ENCODE results near the gene TLCD3B.
A peak's percentile ranks its signal among the peaks of the same experiment; 100 is the strongest.
"Not testable (repeated sequence)": the region's sequence is repeated elsewhere in the genome, so short reads cannot be mapped to it uniquely, and the experiment has no call there.

The TLCD3B gene

GRCh38 chr16:30060836-30061554 lies 29.9 kb upstream of the TLCD3B start:
- no peak for DNase-seq

DNA sequence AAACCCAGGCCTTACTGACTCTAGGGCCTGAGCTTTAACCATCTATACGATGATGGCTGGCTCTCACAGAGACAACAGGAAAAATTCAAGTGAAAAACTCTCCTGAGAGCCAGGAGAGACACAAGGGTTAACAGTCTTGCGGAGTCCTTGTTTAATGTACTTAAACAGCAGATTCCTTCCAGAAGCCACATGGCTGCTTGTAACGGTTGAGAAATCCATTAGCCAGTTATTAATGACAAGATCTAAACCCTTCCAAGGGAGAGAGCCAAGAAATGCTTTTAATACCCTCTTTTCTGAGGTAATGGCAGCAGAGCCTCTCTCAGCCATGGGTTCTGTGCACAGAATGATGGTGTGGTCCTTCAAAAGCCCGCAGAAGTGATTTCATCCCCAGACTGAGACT lies 29.3 kb upstream of the TLCD3B start:
- DNase-seq, result no peak

DNA sequence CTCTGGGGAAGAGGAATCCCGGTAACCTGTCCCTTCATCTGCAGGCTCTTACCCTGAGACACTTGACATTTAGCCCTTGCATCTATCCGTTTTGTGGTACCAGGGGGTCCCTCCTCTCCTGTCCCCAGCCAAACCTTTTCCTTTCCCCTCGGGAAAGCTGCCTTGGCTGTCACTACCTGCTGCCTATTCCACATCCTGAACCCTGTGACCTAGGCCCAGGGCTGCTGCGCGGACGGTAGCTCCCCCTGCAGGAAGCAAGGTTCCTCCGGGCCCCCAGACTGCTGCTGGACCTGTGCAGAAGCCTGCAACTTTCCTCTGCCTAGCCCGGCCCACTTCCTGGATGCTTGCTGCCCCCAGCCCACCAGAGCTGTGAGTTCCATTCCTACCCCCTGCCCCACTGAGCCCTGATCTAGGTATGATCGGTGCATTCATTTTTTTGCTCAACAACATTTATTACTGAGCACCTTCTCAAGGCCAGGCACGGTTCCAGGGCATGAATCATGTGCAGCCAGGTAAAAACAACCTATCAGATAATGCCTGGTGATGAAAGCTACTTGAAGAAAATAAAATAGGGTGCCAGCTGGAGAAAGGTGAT lies 24.0 kb upstream of the TLCD3B start:
- peak; percentile 58 for DNase-seq

DNA sequence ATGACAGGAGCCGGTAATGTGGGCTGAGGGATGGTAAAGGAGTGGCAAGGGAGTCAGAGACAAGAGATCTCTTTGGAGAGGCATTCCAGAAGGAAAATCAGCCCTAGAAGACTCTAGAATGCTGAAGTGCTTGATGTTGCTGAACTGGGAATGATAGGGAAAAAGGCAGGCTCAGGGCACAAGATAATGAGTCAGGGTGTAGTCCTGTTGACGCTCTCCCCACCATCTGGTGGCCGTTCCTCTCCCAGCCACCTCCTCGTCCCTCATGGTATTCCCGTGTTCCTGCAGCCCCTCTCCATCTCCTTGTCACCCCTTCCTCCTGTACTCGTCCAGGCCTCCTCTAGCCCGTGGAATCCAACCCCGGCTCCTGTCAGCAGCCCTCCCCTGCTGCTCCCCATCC lies 23.4 kb upstream of the TLCD3B start:
- no peak for DNase-seq

DNA sequence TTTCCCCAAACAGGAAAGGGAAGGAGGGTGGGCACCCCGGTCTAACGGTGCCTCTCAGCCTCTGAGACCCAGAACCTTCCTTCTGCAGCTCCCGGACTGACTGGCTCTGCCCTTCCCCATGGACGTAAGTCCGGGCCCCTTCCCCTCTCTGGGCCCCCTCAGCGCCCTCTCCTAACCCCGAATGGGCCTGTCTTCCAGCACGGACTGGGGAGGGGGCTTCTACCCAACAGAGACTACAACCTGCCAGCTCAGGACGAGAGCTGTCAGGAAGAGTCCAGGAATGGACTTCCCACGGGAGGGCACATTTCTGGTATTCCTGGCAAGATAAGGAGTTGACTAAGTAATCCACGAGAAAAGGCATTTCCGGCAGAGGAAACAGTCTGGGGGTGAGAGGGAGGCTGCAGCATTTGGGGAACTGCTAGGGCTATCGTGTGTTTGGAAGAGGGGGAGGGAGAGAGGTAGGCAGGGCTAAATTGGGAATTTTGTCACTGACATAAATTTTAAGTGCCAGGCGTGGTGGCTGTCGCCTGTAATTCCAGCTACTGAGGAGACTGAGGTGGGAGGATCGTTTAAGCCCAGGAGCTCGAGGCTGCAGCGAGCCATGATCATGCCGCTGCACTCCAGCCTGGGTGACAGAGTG lies 22.4 kb upstream of the TLCD3B start:
- DNase-seq, result no peak

GRCh38 chr16:30052671-30053372 lies 21.8 kb upstream of the TLCD3B start:
- peak; percentile 95 for DNase-seq

GRCh38 chr16:30051518-30051917 lies 20.4 kb upstream of the TLCD3B start:
- DNase-seq, result no peak

GRCh38 chr16:30049871-30050270 lies 18.8 kb upstream of the TLCD3B start:
- DNase-seq, result no peak

- no peak for DNase-seq
Measured at GRCh38 chr16:30046588-30046987, 15.5 kb upstream of the TLCD3B start.

GRCh38 chr16:30046178-30046577 lies 15.1 kb upstream of the TLCD3B start:
- DNase-seq, result no peak

DNA sequence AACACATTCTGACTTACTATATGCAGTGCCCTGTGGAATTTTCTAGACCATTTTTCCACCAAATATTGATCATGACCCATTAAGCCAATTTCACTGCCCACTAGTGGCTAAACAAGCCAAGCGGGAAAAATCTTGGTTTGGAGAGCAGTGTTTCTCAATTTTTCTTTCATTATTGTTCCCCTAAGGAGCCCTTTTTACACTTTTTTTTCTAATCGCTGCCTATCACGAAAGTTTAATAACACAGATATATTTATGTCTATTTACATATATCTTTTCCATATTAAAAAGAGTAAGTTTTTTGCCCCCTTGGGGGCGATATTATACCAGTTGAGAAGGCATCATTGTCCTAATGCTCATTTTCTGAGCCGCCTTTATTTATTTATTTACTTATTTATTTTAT lies 10.8 kb upstream of the TLCD3B start:
- DNase-seq, result no peak

DNA sequence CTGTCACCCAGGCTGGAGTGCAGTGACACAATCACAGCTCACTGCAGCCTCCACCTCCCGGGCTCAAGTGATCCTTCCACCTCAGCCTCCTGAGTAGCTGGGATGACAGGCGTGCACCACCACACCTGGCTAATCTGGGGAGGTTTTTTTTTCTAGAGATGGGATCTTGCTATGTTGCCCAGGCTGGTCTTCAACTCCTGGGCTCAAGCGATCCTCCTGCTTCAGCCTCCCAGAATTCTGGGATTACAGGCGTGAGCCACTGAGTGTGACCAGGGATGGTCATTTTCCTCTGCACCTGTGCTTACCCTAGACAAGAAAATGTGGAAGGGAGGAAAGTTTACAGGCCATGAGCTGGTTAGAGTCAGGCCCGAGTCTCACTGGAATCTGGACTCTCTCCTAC lies 9.6 kb upstream of the TLCD3B start:
- DNase-seq, result not testable (repeated sequence)

GRCh38 chr16:30040221-30040620 lies 9.2 kb upstream of the TLCD3B start:
- no peak for DNase-seq

DNA sequence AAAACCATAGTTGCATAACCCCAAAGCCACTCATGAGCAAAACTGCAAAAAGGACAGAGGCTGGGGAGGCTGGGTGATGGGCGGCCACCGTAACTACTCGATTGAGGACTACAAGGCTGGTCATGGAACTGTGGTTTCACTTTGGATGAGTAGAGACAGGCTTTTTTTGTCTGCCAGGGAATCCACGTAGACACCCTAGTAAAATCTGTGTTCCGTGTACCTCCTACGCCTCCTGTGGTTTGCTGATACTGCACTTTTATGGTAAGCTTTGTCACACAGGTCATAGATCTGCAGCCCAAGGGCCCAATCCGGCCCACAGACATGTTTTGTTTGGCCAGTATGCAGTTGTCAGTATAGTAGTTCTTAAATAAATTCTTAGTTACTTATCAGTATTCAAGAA lies 2.2 kb upstream of the TLCD3B start:
- peak; percentile 27 for DNase-seq

DNA sequence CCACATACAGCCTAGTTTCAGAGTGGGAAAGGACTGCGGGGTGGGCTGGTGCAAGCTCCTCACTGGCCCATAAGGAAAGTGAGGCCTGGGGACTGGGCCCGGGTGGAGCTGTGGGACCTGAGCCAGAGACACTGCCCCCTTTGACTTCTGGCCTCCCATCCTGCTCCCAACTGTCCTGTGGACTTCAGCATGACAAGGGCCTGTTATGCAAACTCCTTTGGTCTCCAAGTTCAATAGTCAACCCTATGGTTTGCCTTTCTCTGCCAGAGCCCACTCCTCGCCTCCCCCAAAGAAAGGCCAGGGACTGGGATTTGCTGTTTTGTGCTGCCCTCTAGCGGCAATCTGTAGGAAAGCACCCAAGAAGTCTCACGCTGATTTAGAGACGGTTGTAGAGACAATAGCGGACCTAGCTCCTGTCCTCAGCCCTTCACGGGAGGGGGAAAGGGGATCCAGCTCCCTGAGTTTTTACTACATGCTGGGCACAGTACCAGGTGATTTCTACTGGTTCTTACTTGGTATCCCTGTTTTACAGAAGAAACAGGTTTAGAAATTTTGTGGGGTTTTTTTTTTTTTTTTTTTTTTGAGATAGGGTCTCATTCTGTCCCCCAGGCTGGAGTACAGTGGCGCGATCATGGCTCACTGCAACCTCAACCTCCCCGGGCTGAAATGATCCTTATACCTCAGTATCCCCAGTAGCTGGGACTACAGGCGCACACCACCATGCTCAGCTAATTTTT lies 1.2 kb upstream of the TLCD3B start:
- peak; percentile 78 for DNase-seq

- no peak for DNase-seq
Measured at GRCh38 chr16:30031477-30031918, 427 bp upstream of the TLCD3B start.

DNA sequence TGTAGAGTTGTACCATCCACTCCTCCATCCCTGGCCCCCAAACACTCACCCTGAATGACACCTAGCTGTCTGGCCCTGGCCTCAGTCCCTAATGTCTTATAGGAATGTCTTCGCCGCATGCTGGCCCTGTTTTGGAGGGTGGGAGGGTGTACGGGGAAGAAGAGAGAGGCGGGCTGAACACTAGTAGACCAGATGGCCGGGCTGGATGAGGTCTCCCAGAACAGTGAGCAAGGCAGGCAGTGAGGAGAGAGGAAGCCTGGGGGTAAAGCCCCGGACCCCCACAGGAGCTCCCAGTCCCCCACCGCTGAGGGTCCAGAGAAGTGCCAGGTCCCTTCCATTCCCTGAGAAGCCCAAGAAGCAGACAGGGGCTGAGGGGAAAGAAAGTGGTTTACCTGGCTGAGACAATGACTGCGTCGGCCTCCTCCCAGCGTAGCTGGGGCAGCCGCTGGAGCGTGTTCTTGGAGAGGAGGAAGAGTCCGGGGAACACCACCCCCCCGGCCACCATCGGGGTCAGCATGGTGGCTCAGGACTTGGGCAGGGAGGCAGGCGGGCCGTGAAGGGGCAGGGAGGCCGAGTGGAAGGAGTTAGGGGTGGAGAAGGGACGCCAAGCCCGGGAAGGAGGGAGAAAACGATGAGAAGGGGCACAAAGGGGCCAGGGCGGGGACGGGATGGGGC lies 923 bp downstream of the TLCD3B start:
- DNase-seq, result no peak

DNA sequence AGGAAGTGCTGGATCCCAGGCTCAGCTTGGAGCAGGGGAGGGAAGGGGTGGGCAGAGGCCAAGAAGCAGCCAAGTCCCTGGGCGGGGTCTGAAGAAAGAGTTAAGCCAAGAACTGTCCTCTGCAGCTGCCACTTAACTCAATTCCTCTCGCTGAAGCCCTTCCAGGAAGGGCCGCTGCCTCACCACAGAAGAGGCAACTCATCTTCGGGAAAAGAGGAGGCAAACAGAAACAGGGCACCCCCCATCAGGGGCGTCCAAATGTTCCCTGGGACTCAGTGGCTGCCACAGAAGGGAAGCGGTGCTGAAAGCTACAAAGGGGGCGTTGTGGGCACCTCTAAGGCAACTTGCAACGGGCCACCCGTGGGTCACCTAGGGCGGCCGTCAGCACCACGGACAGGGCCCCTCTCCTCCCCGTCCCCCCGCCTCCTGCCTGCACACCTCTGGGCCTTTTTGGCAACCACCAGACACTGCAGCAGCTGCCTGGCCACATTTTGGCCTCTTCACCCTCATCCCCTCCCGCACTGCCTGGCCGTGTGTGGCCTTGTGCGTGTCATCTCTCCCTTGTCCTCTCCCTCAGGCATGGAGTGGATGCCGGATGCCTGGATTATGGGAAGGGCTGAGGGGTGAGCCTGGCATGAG lies 2.5 kb downstream of the TLCD3B start:
- DNase-seq, result no peak

DNA sequence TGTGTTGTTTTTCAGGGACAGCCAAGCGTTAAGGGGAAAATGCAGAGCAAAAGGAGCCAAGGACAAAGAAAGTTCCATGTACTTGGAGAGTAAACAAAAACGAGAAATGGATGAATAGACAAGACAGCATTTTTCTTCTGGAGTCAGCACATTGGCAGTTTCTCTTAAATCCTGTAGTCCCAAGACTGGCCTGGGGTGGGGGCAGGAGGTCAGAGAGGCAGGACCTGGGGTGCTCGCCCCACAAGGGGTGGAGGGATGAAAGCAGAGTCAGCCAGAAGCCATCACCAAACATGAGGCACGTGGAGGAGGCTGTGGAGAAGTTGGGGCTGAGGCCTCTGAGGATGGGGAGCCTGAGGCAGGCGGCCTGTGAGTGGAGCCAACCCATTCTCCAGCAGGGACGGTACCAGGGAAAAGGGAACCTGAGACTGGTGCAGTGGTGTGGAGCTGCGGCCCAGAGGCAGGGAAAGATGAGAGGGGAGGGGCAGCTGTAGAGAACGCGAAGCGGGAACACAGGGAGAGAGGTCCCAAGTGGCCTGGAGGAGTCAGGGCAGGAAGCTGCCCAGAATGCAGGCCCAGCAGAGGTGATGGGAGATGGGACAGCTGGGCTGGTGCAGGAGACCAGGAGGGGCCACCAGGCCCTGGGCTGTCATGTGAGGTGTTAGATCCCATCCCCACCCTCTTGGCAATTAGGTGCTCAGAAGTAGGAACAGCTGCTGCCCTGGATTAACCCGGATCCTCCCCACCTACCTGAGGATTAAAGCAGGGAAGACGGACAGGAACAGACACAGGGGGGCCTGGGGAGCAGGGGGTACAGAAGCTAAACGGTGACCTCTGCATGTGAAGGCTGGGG lies 3.3 kb downstream of the TLCD3B start:
- DNase-seq, result no peak

GRCh38 chr16:30026449-30026848 lies 4.6 kb downstream of the TLCD3B start:
- no peak for DNase-seq

GRCh38 chr16:30025574-30025973 lies 5.5 kb downstream of the TLCD3B start:
- no peak for DNase-seq

All from activated CD4-positive, alpha-beta T cell treated with anti-CD3 and anti-CD28 coated beads, Interleukin-2, amount 50 U/mL, for 16 hours (primary cell).